ENCODE results near the gene NPTX1. TPM values are rescaled to one million over a fixed set of nuclear protein-coding genes. Genes with fewer than 3 reads are reported as not detected.
A peak's percentile ranks its signal among the peaks of the same experiment; 100 is the strongest.

The NPTX1 gene
- total RNA-seq, 1 donor from 2014 or later = 0.10 TPM

- Mint-ChIP-seq H3K27me3 (ENCODE audit: unreplicated experiment) (peaks cover 10% of the 10 kb centered on the region), H3K36me3 (ENCODE audit: low read depth, unreplicated experiment) (no peaks in the 10 kb centered on the region), H3K27ac (ENCODE audit: unreplicated experiment) (peak overlapping the region; percentile 98), H3K4me1 (ENCODE audit: unreplicated experiment) (peaks cover 17% of the 10 kb centered on the region), H3K9me3 (ENCODE audit: unreplicated experiment) (no peaks in the 10 kb centered on the region), H3K4me3 (ENCODE audit: unreplicated experiment) (peak overlapping the region; percentile 95)
- TF ChIP-seq, protein P1, sequence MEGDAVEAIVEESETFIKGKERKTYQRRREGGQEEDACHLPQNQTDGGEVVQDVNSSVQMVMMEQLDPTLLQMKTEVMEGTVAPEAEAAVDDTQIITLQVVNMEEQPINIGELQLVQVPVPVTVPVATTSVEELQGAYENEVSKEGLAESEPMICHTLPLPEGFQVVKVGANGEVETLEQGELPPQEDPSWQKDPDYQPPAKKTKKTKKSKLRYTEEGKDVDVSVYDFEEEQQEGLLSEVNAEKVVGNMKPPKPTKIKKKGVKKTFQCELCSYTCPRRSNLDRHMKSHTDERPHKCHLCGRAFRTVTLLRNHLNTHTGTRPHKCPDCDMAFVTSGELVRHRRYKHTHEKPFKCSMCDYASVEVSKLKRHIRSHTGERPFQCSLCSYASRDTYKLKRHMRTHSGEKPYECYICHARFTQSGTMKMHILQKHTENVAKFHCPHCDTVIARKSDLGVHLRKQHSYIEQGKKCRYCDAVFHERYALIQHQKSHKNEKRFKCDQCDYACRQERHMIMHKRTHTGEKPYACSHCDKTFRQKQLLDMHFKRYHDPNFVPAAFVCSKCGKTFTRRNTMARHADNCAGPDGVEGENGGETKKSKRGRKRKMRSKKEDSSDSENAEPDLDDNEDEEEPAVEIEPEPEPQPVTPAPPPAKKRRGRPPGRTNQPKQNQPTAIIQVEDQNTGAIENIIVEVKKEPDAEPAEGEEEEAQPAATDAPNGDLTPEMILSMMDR (IDR thresholded peaks at IDR 0.05; ENCODE audit: unreplicated experiment) = no peak
- DNase-seq (ENCODE audit: low spot score) = no peak
Measured at GRCh38 chr17:80453998-80454556, 22.3 kb downstream of the NPTX1 start.

DNA sequence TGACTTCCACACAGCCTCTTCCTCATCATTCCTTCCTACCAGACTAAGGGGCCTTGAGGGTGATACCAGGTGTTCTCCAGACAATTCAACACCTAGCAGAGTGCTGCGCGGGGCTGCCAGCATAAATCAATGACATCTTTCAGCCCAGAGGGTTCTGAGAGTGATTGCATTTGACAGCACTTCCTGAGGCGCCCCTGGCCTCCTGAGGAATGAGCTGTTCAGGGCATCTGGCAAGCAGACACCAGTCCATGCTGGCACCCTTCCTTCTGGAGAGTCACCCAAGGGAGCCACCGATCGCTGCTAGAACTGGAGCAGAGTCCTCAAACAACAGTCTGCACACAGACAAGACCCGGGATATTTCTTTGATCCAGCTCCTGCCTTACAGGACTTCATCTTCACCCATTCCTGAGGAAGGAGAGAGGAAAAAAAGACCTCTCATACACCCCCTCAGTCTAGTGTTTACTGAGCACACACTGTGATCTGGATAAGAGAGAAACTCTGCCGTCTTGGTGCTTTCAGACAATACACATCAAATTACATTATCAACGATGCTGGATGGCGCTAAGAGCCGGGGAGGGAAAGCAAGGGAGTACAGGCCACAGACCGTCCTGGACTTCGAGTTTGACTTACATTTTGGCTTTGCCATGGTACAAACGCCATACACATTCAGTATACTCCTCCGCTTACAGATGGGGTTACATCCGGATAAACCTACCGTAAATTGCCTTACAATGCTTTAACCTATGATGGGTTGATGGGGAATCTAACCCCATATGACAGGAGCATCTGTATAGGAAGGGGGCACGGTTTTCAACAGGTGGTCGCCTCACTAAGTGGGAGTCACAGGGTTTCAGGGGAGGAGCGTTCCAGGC, 23.0 kb downstream of the NPTX1 start:
- H3K27ac Mint-ChIP-seq (ENCODE audit: unreplicated experiment) = peak overlapping the region; percentile 98
- H3K4me1 Mint-ChIP-seq (ENCODE audit: unreplicated experiment) = peaks cover 17% of the 10 kb centered on the region
- DNase-seq (ENCODE audit: low spot score) = no peak
- peak overlapping the region; percentile 95 for H3K4me3 Mint-ChIP-seq (ENCODE audit: unreplicated experiment)
- TF ChIP-seq, protein P1 (IDR thresholded peaks at IDR 0.05; ENCODE audit: unreplicated experiment) = no peak
- no peaks in the 10 kb centered on the region for H3K9me3 Mint-ChIP-seq (ENCODE audit: unreplicated experiment)
- H3K27me3 Mint-ChIP-seq (ENCODE audit: unreplicated experiment) = peaks cover 9% of the 10 kb centered on the region
- no peaks in the 10 kb centered on the region for H3K36me3 Mint-ChIP-seq (ENCODE audit: low read depth, unreplicated experiment)

- no peak overlapping the region for H3K4me3 Mint-ChIP-seq (ENCODE audit: unreplicated experiment)
- peaks cover 4% of the 10 kb centered on the region for H3K27me3 Mint-ChIP-seq (ENCODE audit: unreplicated experiment)
- no peaks in the 10 kb centered on the region for H3K36me3 Mint-ChIP-seq (ENCODE audit: low read depth, unreplicated experiment)
- no peaks in the 10 kb centered on the region for H3K9me3 Mint-ChIP-seq (ENCODE audit: unreplicated experiment)
- TF ChIP-seq, protein P1 (IDR thresholded peaks at IDR 0.05; ENCODE audit: unreplicated experiment) = no peak
- peaks cover 13% of the 10 kb centered on the region for H3K4me1 Mint-ChIP-seq (ENCODE audit: unreplicated experiment)
- H3K27ac Mint-ChIP-seq (ENCODE audit: unreplicated experiment) = no peak overlapping the region
- no peak for DNase-seq (ENCODE audit: low spot score)
Measured at GRCh38 chr17:80452173-80452915, 24.1 kb downstream of the NPTX1 start.

- TF ChIP-seq, protein P1 (IDR thresholded peaks at IDR 0.05; ENCODE audit: unreplicated experiment) = no peak
- Mint-ChIP-seq H3K4me3 (ENCODE audit: unreplicated experiment) (no peak overlapping the region), H3K36me3 (ENCODE audit: low read depth, unreplicated experiment) (no peaks in the 10 kb centered on the region), H3K4me1 (ENCODE audit: unreplicated experiment) (peaks cover 9% of the 10 kb centered on the region), H3K27ac (ENCODE audit: unreplicated experiment) (peak overlapping the region; percentile 59), H3K9me3 (ENCODE audit: unreplicated experiment) (no peaks in the 10 kb centered on the region), H3K27me3 (ENCODE audit: unreplicated experiment) (peaks cover 4% of the 10 kb centered on the region)
- DNase-seq (ENCODE audit: low spot score) = no peak
Measured at GRCh38 chr17:80451104-80451775, 25.2 kb downstream of the NPTX1 start.

Data from endothelial cell (in vitro differentiated cells).